GM18526 (cell line): ENCODE results near the gene SMIM5.

Source experiments
- POLR2A ChIP-seq: IDR thresholded peaks from 3 replicates; pipeline ENCODE4 v1.6.1; 2011; ENCODE audit not compliant: insufficient read length; ENCODE audit errors: extremely low read depth

Gene SMIM5

GRCh38 chr17:75630071-75630917 is 2.9 kb upstream of the SMIM5 start:
- TF ChIP-seq POLR2A, result no peak

- TF ChIP-seq POLR2A, result no peak
These were observed 1.9 kb upstream of the SMIM5 start for GRCh38 chr17:75631353-75631752.

- TF ChIP-seq POLR2A, result no peak
These were observed 806 bp upstream of the SMIM5 start for GRCh38 chr17:75632428-75632827.

- no peak for TF ChIP-seq POLR2A
These were observed 497 bp downstream of the SMIM5 start for GRCh38 chr17:75633486-75634375.

GRCh38 chr17:75634376-75634740 is 1.1 kb downstream of the SMIM5 start:
- no peak for TF ChIP-seq POLR2A

GRCh38 chr17:75634754-75635609 is 1.7 kb downstream of the SMIM5 start:
- TF ChIP-seq POLR2A, result no peak

GRCh38 chr17:75635610-75636202 is 2.5 kb downstream of the SMIM5 start:
- TF ChIP-seq POLR2A, result no peak

GRCh38 chr17:75636381-75637142 is 3.3 kb downstream of the SMIM5 start:
- TF ChIP-seq POLR2A, result no peak

- TF ChIP-seq POLR2A, result no peak
These were observed 3.9 kb downstream of the SMIM5 start for GRCh38 chr17:75637143-75637538.

GRCh38 chr17:75637551-75637950 is 4.3 kb downstream of the SMIM5 start:
- no peak for TF ChIP-seq POLR2A

GRCh38 chr17:75638893-75639292 is 5.7 kb downstream of the SMIM5 start:
- TF ChIP-seq POLR2A, result no peak

- no peak for TF ChIP-seq POLR2A
These were observed 6.1 kb downstream of the SMIM5 start for GRCh38 chr17:75639327-75639726.

- no peak for TF ChIP-seq POLR2A
These were observed 6.7 kb downstream of the SMIM5 start for GRCh38 chr17:75639771-75640555.
